OCI-M2 (cell line): ENCODE data around the gene COLQ.
A peak's percentile ranks its signal among the peaks of the same experiment; 100 is the strongest.
"Not testable (repeated sequence)": the region's sequence is repeated elsewhere in the genome, so short reads cannot be mapped to it uniquely, and the experiment has no call there.

Experiments used
- DNase-seq: peaks from one replicate; lab custom pipeline; 2025; ENCODE audit not compliant: unreplicated experiment; lab: John Stamatoyannopoulos, UW

The COLQ gene

GRCh38 chr3:15521573-15521965, at the start of gene COLQ:
Gene COLQ, minus strand, starts transcription at chr3:15521706. Its CDS starts 81 bp downstream, at chr3:15521625.
- no peak for DNase-seq

- DNase-seq: no peak
Measured at GRCh38 chr3:15563190-15563589, 41.7 kb upstream of the COLQ start.

- no peak for DNase-seq
Measured at GRCh38 chr3:15562560-15562959, 41.1 kb upstream of the COLQ start.

GRCh38 chr3:15558581-15558980, 37.1 kb upstream of the COLQ start:
- no peak for DNase-seq

GRCh38 chr3:15557511-15557946, 36.0 kb upstream of the COLQ start:
- peak; percentile 49 for DNase-seq

- DNase-seq: no peak
Measured at GRCh38 chr3:15556512-15556911, 35.0 kb upstream of the COLQ start.

- no peak for DNase-seq
Measured at GRCh38 chr3:15553749-15554148, 32.2 kb upstream of the COLQ start.

- no peak for DNase-seq
Measured at GRCh38 chr3:15551902-15552301, 30.4 kb upstream of the COLQ start.

- no peak for DNase-seq
Measured at GRCh38 chr3:15549846-15550245, 28.3 kb upstream of the COLQ start.

GRCh38 chr3:15542614-15543013, 21.1 kb upstream of the COLQ start:
- DNase-seq: no peak

GRCh38 chr3:15541371-15541770, 19.9 kb upstream of the COLQ start:
- no peak for DNase-seq

- no peak for DNase-seq
Measured at GRCh38 chr3:15539066-15539465, 17.6 kb upstream of the COLQ start.

- DNase-seq: no peak
Measured at GRCh38 chr3:15538345-15538744, 16.8 kb upstream of the COLQ start.

- no peak for DNase-seq
Measured at GRCh38 chr3:15536856-15537255, 15.3 kb upstream of the COLQ start.

- DNase-seq: no peak
Measured at GRCh38 chr3:15535732-15536131, 14.2 kb upstream of the COLQ start.

- DNase-seq: not testable (repeated sequence)
Measured at GRCh38 chr3:15532614-15533013, 11.1 kb upstream of the COLQ start.

GRCh38 chr3:15531346-15531745, 9.8 kb upstream of the COLQ start:
- DNase-seq: no peak

GRCh38 chr3:15528854-15529537, 7.5 kb upstream of the COLQ start:
- DNase-seq: no peak

GRCh38 chr3:15527031-15527459, 5.5 kb upstream of the COLQ start:
- DNase-seq: no peak

GRCh38 chr3:15525790-15526189, 4.3 kb upstream of the COLQ start:
- DNase-seq: no peak

- DNase-seq: no peak
Measured at GRCh38 chr3:15523660-15524417, 2.3 kb upstream of the COLQ start.

- no peak for DNase-seq
Measured at GRCh38 chr3:15522016-15522415, 510 bp upstream of the COLQ start.
